Testis (tissue), 2 donors: ENCODE measurements around the gene HMSD.

Experiments
- CTCF ChIP-seq, 3 experiments: fragments of 450-650 bp in 2 of 3; fragments of 200-600 bp in 1 of 3; sonication (generic) in 1 of 3; IDR thresholded peaks; one replicate each; pipeline ENCODE4 v1.5.1; 2016 to 2019; ENCODE audit warnings: antibody characterized with exemption in 3 of 3, mild to moderate bottlenecking in 2 of 3, moderate library complexity in 1 of 3
- POLR2A ChIP-seq: fragments of 450-650 bp; IDR thresholded peaks from one replicate; pipeline ENCODE4 v1.6.1; 2017; ENCODE audit warnings: antibody characterized with exemption, mild to moderate bottlenecking, moderate library complexity

- TF ChIP-seq POLR2A: no peak
- TF ChIP-seq CTCF (IDR thresholded peaks at IDR 0.05): no peak
Measured at GRCh38 chr18:63953811-63954210, 4.7 kb downstream of the HMSD start.
